ENCODE measurements around the gene SSX2IP. TPM values are rescaled to one million over a fixed set of nuclear protein-coding genes. Genes with fewer than 3 reads are reported as not detected.

The SSX2IP gene
- total RNA-seq (2021), result 17.5 to 21.7 TPM (median 20.8 TPM) in 3 replicates
- Bru-seq, nascent RNA, result percentile 90 among the genes with signal in this experiment
- long read RNA-seq, experiment 1, full-length matches to known transcripts, result 56 of 163 reads
- long read RNA-seq, experiment 1, partial matches to known transcripts, result 15 of 163 reads
- long read RNA-seq, experiment 1, other reads (novel, unspliced or antisense), result 92 of 163 reads
- long read RNA-seq, experiment 2, full-length matches to known transcripts, result 8 of 34 reads
- long read RNA-seq, experiment 2, partial matches to known transcripts, result 6 of 34 reads
- long read RNA-seq, experiment 2, other reads (novel, unspliced or antisense), result 20 of 34 reads
- long read RNA-seq, experiment 3, full-length matches to known transcripts, result 3 of 8 reads
- long read RNA-seq, experiment 3, partial matches to known transcripts, result 1 of 8 reads
- long read RNA-seq, experiment 3, other reads (novel, unspliced or antisense), result 4 of 8 reads

- ATAC-seq, result peak; percentile 89
- H3K27ac Mint-ChIP-seq, result peak within 1 kb of the TSS; percentile 97
- peak; percentile 100 for DNase-seq (ENCODE audit: low spot score)
- H3K4me1 Mint-ChIP-seq, result peaks cover 40% of the 10 kb centered on the region
- CTCF ChIA-PET, result interaction anchor here (1.3 to 8.6 kb wide), 3 partner anchors 34 to 92 kb away, joined by 3 to 50 read pairs (median 4); no protein-coding TSS in a partner anchor
- POLR2A ChIA-PET, result interaction anchor here (1.0 to 1.5 kb wide), 3 partner anchors 11 to 49 kb away, joined by 3 to 4 read pairs (median 4); no protein-coding TSS in a partner anchor
- peak within 1 kb of the TSS; percentile 91 for H3K4me3 Mint-ChIP-seq
- peaks cover 9% of the 10 kb centered on the region for H3K9me3 Mint-ChIP-seq
- peaks cover 4% of the 10 kb centered on the region; the same call in 1 of the 2 replicates for H3K36me3 Mint-ChIP-seq
- H3K27me3 Mint-ChIP-seq (ENCODE audit: low read depth), result no peaks in the 10 kb centered on the region
- TF ChIP-seq GABPB1 (CRISPR knock-in tag; IDR thresholded peaks at IDR 0.05) (no peak), ZNF423 (CRISPR knock-in tag; IDR thresholded peaks at IDR 0.05) (no peak), ZNF232 (CRISPR knock-in tag; IDR thresholded peaks at IDR 0.05) (0 out of 2 replicates have a peak, but pooled peaks have one; percentile 17), RORB (CRISPR knock-in tag; IDR thresholded peaks at IDR 0.05) (no peak), RELA (CRISPR knock-in tag; IDR thresholded peaks at IDR 0.05; ENCODE audit: borderline replicate concordance) (no peak), JAZF1 (CRISPR knock-in tag; IDR thresholded peaks at IDR 0.05) (no peak), PRDM15 (CRISPR knock-in tag; IDR thresholded peaks at IDR 0.05) (peak; percentile 38; the same call in 1 of the 2 replicates), ZNF317 (CRISPR knock-in tag; IDR thresholded peaks at IDR 0.05; ENCODE audit: borderline replicate concordance, low read depth) (no peak), CBFB (CRISPR knock-in tag; IDR thresholded peaks at IDR 0.05; ENCODE audit: low read depth) (no peak; the same call in 1 of the 2 replicates), ZNF263 (CRISPR knock-in tag; IDR thresholded peaks at IDR 0.05; ENCODE audit: low read depth) (no peak), NR3C1 (CRISPR knock-in tag; conservative IDR thresholded peaks at IDR 0.05; ENCODE audit: low read depth) (no peak), ZMAT4 (CRISPR knock-in tag; IDR thresholded peaks at IDR 0.05) (no peak), ZNF396 (CRISPR knock-in tag; IDR thresholded peaks at IDR 0.05; ENCODE audit: borderline replicate concordance) (no peak), CREM (CRISPR knock-in tag; IDR thresholded peaks at IDR 0.05) (no peak), ZNF138 (CRISPR knock-in tag; conservative IDR thresholded peaks at IDR 0.05) (no peak), ATF6 (CRISPR knock-in tag; IDR thresholded peaks at IDR 0.05) (no peak), TEAD1 (CRISPR knock-in tag; IDR thresholded peaks at IDR 0.05) (peak; percentile 44; the same call in 1 of the 2 replicates), KAT7 (CRISPR knock-in tag; IDR thresholded peaks at IDR 0.05; ENCODE audit: borderline replicate concordance) (no peak), ETV6 (CRISPR knock-in tag; IDR thresholded peaks at IDR 0.05) (peak; percentile 60; the same call in 1 of the 2 replicates), ZNF671 (CRISPR knock-in tag; IDR thresholded peaks at IDR 0.05) (no peak), TEAD4 (CRISPR knock-in tag; IDR thresholded peaks at IDR 0.05) (no peak), SOX15 (CRISPR knock-in tag; IDR thresholded peaks at IDR 0.05) (no peak), MYBL2 (CRISPR knock-in tag; IDR thresholded peaks at IDR 0.05) (peak; percentile 56; the same call in 1 of the 2 replicates), SMAD3 (CRISPR knock-in tag; IDR thresholded peaks at IDR 0.05; ENCODE audit: borderline replicate concordance) (no peak), ZBTB43 (CRISPR knock-in tag; IDR thresholded peaks at IDR 0.05) (no peak)
Observed at GRCh38 chr1:84690397-84691121, at the start of gene SSX2IP. Gene SSX2IP, minus strand, starts transcription at chr1:84690461. Its CDS starts 19,242 bp downstream, at chr1:84671219.
